ENCODE results near the gene HOXA9.

Gene HOXA9

GRCh38 chr7:27165089-27165995 is at the start of gene HOXA9:
HOXA9 (minus strand) TSS chr7:27165537; CDS start chr7:27165457, 80 bp downstream.
- peak; percentile 95 for DNase-seq

GRCh38 chr7:27214239-27214950 is 49.1 kb upstream of the HOXA9 start:
- no peak for DNase-seq

GRCh38 chr7:27213433-27214238 is 48.3 kb upstream of the HOXA9 start:
- no peak for DNase-seq

GRCh38 chr7:27212497-27213432 is 47.4 kb upstream of the HOXA9 start:
- no peak for DNase-seq

DNA sequence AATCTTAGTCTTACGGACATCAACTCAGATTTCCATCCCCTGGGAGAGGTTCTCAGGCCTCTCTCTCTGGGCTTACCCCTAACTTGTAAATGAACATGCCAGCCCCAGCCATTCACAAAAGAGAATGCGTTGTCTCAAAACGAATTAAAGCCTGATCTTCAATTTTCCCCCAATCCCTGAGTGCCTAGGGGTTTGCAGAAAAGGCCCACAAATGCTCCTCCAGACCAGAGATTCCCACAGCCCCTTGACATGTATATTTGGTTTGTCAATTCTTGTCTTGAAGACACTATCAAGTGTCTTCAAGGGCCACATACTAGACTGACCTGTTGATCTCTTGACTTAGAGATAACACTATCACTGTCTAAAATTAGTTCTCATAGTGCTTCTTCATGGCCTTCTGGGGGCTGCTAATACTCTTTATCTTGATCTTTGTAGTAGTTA is 46.4 kb upstream of the HOXA9 start:
- no peak for DNase-seq

DNA sequence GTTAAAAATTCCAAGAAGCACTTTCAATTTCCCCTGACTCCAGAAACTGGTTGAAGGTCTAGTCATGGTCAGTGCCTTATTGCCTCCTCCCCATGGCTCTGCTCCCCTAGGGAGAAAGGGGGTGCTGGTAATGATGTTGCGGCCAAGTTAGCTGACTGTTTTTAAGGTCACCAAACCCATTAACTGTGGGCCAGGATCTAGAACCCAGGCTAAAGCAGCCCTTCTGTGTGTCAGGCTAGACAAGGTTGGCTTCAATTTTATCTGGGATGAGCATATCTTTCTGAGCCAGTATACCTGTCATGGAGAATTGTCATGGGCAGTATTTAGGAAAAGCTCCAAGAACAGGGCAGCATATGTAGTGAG is 45.7 kb upstream of the HOXA9 start:
- no peak for DNase-seq

DNA sequence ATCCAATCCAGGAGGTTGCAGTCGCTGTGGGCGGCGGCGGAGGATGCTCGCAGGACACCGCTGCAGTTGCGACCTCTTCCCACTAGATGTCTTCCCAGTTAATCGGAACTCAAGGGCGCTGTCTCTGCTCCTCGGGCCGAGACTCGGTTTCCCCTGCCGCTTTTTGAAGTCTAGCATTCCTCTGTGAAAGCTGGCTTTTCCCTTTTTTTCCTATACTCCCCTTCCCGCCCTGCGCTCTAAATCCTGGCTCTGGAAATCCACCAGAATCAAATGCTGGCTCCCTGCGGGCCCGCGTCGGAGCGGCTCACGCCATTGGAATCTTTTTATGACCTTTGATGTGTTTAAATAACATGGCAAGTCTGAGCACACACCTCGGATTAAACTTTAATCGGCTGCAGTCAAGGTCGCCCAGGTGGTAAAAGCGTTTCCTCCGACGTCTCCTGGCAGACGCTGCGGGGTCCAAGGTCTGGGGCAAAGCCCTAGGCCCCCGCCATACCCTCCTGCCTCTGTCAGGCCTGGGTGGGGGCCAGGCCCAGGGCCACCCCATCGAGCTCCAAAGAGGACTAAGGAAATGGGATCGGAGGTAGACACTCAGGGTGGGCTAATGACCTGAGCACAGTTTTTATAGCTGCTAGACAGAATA is 45.2 kb upstream of the HOXA9 start:
- DNase-seq, result no peak

DNA sequence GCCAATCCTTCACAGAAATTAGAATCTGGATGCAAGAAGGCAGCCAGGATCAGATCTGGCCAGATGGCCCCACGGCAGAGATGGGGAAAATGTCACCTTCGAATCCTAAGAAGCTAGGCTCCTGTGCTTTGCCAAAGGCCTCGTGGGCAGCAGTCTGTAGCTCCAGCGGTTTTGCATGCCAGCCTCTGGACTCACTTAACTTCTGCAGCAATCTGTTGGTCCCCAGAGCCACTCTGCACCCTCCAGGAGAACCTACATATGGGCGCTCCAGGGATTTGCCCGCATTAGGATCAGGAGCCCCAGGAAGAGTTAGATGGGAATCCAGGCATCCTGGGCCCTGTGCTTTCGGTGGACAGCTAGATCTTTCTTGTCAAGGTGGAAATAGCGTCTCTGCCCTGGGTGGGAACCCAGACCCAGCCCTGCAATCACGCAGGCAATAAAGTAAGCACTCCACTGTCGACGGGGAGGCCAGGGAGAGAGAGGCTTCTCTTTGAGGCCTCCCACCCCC is 44.6 kb upstream of the HOXA9 start:
- no peak for DNase-seq

DNA sequence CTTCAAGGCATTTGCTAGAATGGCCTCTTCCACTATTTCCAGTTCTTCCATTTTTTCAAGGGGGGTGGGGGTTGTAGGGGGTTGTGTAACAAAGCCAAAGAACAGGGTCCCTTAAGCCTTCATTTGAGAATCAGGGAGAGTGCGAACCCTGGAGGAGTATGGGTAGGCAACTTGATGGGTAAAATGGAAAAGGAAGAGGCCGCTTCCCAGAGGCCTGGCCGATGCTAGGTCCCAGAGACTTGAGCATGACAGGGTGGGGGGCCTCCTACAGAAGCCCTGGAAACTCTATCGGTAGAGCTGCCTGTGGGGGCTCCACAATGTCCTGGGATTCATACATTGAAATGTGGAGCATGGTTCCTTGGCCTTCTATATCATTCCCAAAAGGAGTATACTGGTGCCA is 43.7 kb upstream of the HOXA9 start:
- DNase-seq, result no peak

DNA sequence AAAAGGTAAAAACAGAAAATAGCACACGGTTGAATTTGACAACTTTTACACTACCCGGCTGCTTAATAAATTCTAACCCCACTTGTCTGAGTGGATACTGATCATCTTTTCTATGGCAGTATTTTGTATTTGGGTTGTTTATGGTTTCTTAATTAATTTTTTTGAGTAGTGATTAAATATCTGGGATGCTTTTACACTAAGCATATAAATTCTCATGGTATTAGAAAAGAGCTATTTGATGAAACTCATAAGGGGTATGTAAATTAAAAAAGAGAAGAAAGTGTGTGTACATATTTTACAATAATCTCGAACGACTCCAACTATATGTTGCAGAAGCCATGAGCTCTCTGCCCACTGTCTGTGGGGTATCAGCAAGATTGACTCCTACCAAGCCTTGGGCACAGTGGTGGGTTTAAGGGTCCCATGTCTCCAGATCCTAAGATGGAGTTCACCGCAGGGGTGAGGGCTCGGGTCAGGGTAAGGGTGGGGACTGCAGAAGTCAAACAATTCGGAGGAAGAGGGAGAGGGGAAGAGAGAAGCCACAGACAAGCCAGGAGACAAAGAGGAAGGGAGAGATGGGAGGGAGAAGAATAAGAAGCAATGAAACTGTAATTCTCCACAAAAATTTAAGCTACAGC is 42.1 kb upstream of the HOXA9 start:
- no peak for DNase-seq

- no peak for DNase-seq
Measured at GRCh38 chr7:27205325-27206280, 40.3 kb upstream of the HOXA9 start.

DNA sequence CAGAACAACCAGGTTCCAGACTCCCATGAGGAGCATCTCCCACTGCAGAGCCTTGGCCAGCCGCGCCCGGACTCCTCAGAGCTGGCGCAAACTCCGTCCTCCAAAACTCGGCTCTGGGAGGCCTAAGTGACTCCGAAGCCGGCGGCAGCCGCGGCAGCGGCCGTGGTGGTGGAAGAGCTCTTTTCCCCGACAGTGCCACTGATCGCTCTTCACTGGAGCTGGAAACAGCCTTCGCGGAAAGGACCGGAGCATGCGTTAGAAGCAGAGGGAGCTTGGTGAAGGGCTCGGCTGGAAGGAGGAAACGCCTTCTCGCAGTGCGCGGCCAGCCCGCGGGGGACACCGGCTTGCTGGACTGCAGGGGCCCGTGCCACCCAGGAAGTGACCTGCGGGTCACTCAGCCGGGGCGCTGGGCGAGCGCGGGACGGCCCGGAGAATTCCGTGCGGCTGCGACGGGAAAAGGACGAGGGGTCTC is 39.5 kb upstream of the HOXA9 start:
- no peak for DNase-seq

DNA sequence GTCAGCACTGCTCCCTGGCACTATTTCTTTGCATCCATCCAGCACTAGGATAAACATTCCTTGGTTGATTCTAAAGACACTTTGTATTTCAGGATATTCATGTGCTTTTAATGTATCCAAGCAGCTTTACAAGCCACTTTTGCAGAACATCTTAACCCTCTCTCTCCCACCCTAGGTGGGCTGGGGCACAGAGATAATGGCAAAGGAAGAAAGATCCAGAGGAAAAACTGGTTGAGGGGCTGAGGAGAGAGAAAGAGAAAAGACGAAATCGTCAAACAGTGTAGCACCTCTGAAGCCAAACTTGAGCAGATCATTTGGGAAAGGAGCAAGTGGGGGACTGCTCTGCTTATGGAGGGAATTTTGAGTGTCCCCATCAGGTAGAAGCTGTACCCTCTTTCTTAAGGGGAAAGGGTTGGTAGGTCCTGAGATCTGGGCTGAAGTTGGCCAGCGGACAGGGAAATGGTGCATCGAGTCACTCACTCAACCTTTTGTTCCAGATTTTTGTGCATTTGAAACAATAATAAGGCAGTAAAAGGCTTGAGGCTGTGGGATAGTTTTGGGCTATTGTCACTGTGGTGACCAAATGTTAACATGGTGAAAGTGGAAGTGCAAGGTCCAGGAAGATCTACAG is 38.7 kb upstream of the HOXA9 start:
- DNase-seq, result no peak

DNA sequence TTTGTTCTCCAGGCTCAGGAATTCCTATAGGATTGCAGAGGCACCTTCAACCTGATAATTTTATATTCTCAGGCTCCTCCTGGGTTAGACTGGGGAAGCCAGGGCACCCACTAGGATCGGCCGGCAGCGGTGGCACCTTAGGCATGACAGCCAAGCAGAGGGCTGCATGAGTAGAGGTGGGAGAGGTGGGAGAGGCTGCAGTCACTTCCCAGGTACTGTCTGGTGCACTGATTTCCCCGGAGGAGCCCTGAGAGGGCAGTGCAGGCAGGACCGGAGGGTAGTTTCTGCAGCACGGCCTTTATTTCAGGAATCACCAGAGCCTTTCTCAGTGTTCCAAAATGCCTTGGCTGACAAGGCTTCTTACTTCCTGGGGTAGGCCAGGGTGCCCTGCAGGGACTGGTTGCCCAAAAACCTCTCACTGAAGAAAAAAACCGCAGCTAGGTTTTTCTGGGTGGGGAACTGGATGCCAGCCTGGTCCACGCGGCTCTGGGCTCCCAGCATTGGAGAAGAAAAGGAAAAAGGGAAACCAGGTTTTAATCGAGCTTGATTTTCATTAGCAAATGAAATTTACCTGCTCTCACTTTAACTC is 38.1 kb upstream of the HOXA9 start:
- DNase-seq, result no peak

- DNase-seq, result no peak
Measured at GRCh38 chr7:27202862-27203134, 37.5 kb upstream of the HOXA9 start.

DNA sequence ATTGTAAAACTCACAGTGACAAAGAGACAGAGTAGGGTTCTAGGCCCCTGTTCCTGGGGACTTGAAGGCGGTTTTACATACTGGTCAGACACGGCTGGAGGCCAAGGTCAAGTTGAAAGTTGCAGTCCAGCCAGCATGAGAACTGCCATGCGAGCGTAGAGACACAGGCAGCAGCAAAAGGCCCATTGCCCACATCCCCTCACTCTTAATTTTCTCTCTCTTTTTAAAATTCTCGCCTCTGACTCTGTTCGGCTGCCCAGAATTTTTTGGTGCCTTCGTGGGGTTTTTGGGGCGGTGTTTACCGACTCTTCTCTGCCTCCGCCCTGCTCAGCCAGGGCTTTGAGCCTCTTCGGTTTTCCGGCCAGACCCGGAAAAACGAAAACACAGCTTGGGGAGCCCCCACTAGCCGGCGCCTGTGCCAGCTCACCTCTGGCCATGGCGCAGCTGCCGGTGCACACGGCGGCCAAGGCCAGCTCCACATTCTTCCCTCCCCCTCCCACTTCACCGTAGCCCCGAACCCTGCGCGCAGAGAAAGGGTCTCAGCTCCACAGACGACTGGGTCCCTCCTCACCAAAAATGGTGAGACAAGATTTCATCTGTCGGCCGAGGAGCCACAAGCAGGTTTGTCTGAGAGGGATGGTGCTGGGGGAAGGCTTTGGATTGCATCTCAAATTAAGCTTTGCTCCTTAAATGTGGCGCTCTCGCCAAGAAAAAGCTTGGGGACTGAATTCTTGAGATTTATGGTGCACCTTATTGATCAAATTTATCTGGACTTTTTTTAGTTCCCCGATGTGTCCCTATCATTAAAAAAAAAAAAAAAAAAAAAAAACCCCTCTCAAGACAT is 36.9 kb upstream of the HOXA9 start:
- DNase-seq, result no peak

DNA sequence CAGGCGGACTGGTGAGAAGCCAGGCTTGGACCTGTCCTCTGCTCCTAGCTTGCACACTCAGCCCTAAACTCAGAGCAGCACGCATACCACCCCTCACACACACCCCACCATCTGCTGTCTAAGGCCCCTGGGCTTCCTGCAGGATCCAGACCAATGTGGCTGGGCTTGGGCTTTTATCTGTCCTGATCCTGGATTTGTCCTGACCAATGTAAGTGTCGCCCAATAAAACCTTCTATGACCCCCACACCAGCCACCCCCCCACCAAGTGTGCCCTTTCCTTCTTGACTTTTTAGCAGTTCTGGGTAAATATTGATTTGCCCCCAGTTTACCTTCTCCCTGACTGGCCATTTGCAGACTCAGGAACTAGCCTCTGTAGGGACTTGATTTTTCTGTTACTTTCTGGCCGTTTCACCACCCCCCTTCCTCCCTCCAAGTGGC is 36.3 kb upstream of the HOXA9 start:
- DNase-seq, result no peak

Measured in HCEC 1CT (cell line).